Measurements from ENCODE around the gene KCNMA1. TPM values are rescaled to one million over a fixed set of nuclear protein-coding genes. Genes with fewer than 3 reads are reported as not detected.

KCNMA1 gene
- total and polyA plus RNA-seq, 9 of the 15 experiments (the other 6 are each of a cell fraction or from before 2014, with no cell fraction given) = 0.01 to 0.95 (median 0.15) TPM; not detected in 4

DNA sequence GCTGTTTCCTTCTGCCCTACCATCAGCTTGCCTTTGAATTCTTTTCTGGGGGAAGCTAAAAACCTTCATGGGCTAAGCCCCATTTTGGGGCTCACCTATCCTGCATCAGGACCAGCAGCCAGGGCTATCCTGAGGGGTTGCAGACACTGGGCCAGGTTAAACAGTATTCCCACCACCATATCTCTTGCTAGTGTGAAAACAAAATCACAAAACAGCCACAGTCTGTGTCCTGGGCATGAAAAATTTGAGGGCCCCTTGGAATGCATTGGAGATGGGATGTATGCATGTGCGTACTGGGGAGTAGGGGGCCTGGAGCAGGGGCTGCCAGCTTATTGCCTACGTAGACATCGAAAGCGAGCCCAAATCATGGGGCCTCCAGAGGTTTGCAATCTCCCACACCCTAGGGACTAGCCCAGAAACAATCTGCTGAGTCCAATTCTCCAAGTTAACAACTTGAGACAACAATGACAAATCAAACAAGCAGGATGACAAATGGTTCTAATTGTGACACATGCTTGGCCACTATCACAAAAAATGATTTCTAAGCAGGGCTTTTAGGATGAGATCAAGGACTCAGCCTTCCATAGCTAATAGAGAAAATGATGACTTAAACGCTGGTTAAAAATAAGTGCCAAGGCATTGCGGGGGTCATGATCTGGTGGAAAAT is 557.1 kb downstream of the KCNMA1 start:
- ChIA-PET CTCF (ENCODE audit: low intra/inter-chr PET ratio) (no interaction called here), POLR2A (interaction anchor here (0.6 kb wide), 1 partner anchor 46 kb away, joined by 3 read pairs; no protein-coding TSS in a partner anchor)
- TF ChIP-seq ZNF12 (CRISPR knock-in tag; IDR thresholded peaks at IDR 0.05) (no peak), MXI1 (IDR thresholded peaks at IDR 0.05; ENCODE audit: low read depth, low read length) (no peak), ZEB2 (IDR thresholded peaks at IDR 0.05) (no peak), ZNF311 (CRISPR knock-in tag; IDR thresholded peaks at IDR 0.05) (no peak), SMARCB1 (IDR thresholded peaks at IDR 0.05; ENCODE audit: insufficient read length, low read depth) (no peak), BRCA1 (IDR thresholded peaks at IDR 0.05) (no peak), BRCA1 (CRISPR knock-in tag; IDR thresholded peaks at IDR 0.05) (no peak), ZBTB11 (CRISPR knock-in tag; IDR thresholded peaks at IDR 0.05) (no peak), ELF1 (tag; IDR thresholded peaks at IDR 0.05) (no peak), HDGF (IDR thresholded peaks at IDR 0.05) (no peak), TCF3 (CRISPR knock-in tag; IDR thresholded peaks at IDR 0.05) (no peak)
- FAIRE-seq (no peak), DNase-seq (ENCODE audit: extremely low read depth in 1 of 4, low spot score in 3 of 4) (no peak), ATAC-seq (no peak)
- intact Hi-C loops (cut with micrococcal nuclease) = no loop called here
- no peaks in the 10 kb centered on the region for H3K36me3 ChIP-seq (ENCODE audit: control insufficient read depth, insufficient read depth, low read length)
- H3K4me3 ChIP-seq = no peak overlapping the region
- no peak overlapping the region for H3K27ac ChIP-seq (ENCODE audit: extremely low read depth, low read depth, low read length)
- 0% methylated on average over 6 of the region's 6 CpGs for WGBS (ENCODE audit: insufficient coverage, low coverage, missing lambda C conversion rate)
- BruUV-seq (replicated peaks) = no TSS peak
- no peak overlapping the region for H3K9ac ChIP-seq (ENCODE audit: insufficient read depth in 1 of 2, low read depth in 2 of 2, low read length in 2 of 2)
- no peaks in the 10 kb centered on the region for H3K4me1 ChIP-seq (replicated peaks in 1 of 2; ENCODE audit: control insufficient read depth in 2 of 2, insufficient read depth in 2 of 2, low read length in 2 of 2)
- no peaks in the 10 kb centered on the region for H4K20me1 ChIP-seq (replicated peaks; ENCODE audit: control insufficient read depth, insufficient read depth, low read length)
- no peaks in the 10 kb centered on the region for H3K9me3 ChIP-seq (replicated peaks; ENCODE audit: control insufficient read depth, insufficient read depth, low read depth, low read length)
- in situ Hi-C loops (cut with MboI) = no loop called here
- no peaks in the 10 kb centered on the region for H3K79me2 ChIP-seq (ENCODE audit: control insufficient read depth, insufficient read depth, low read length)
- H3K4me2 ChIP-seq (ENCODE audit: insufficient read depth, low read length) = no peak overlapping the region
- H3K27me3 ChIP-seq (ENCODE audit: control insufficient read depth in 2 of 2, insufficient read depth in 2 of 2, low read length in 2 of 2) = peaks cover 0 to 9% of the 10 kb centered on the region in 2 experiments; a peak in 2 of 5 replicates
- no peaks in the 10 kb centered on the region for H3K9me1 ChIP-seq (ENCODE audit: control insufficient read depth, insufficient read depth, low read length)
- no peak overlapping the region for H2AFZ ChIP-seq (ENCODE audit: low read depth, low read length)
